Fibroblast of skin of scalp (primary cell): ENCODE results near the gene FLOT2.
A peak's percentile ranks its signal among the peaks of the same experiment; 100 is the strongest.
"Not testable (repeated sequence)": the region's sequence is repeated elsewhere in the genome, so short reads cannot be mapped to it uniquely, and the experiment has no call there.

Experiments used
- DNase-seq: peaks from one replicate; pipeline ENCODE4 v3.0.0-alpha.2; 2013

FLOT2 gene

DNA sequence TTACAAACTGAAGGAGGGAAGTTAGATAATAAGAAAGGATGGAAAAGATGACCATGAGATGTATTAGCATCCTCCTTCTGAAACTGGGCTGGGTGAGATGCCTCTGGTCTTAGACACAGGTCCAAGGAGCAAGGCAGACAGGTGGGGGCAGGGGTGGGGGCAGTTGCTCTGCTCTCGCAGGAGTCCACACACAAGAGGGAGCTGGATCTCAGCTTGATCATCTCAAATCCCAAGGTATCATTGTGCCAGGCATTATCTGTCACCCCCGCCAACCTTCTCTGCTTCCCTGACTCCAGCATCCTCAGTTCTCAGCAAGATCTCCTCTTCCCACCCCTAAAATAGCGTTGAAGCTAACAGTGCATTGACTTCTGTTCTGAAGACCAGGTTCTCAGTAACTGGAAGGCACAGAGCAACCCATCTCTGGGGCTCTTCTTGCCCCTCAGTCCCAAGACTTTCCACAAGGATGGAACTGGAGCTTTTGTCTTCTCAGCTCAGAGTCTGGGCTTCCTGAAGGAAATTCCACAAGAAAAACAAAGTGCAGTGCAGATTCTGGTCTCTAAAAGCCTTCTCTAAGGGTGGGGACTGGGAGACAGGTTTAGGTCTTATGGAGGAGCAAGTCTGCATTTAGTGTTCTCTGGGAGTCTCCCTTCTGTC, 1.6 kb downstream of the FLOT2 start:
- no peak for DNase-seq

- not testable (repeated sequence) for DNase-seq
These were observed 4.0 kb downstream of the FLOT2 start for GRCh38 chr17:28893248-28894183.

DNA sequence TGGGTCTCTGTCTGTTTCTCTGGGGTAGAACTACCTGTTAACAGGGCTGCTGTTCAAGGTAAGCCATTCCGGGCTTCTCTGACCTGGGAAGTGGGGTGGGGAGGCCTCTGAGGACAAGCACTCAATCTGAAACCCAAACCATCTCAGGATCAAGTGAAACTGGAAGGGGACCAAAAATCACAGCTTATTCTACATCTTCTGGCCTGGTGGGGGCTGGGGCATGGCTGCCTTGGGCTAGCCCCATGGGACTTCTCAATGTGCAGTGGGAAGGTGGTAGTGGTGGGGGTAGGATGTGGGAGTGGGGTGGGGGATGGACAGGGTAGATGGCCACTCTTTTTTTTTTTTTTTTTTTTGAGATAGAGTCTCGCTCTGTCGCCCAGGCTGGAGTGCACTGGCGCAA, 5.5 kb downstream of the FLOT2 start:
- no peak for DNase-seq

DNA sequence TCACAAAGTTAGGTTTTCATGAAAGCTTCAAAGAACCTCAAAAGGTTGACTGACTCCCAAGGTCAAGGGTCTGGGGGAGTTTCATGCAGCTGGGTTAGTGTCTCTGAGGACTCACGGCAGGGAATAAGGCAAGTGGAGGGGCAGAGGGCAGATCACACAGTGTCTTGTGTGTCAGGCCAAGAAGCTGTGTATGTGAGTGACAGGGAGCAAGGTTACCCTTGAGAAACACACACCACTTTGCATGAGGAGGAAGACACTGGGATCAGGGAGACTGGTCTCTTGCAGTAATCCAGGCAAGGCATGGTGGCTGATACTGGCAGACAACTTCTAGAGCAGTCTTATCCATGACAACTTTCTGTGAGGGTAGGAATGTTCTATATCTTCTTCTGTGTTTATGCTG, 6.3 kb downstream of the FLOT2 start:
- no peak for DNase-seq

DNA sequence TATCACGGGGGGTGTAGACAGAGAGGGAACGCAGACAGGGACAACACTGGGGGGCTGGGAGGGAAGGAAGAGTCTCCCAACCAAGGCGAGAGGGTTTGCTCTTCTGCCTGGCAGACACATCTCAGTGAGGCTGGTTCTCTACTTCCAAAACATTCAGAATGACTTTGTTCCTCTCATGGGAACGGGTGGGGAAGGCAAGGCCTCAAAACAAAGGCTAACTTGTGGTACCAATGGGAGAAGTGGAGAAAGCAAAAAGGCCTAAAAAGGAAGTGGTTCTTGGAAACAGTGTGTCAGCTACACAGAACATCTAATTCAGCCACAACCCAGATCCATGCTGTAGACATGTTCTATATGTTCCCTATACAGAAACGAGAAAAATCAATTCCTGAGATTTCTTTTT, 7.5 kb downstream of the FLOT2 start:
- no peak for DNase-seq

GRCh38 chr17:28888832-28889231, 8.7 kb downstream of the FLOT2 start:
- no peak for DNase-seq

GRCh38 chr17:28887871-28888471, 9.6 kb downstream of the FLOT2 start:
- no peak for DNase-seq

GRCh38 chr17:28885951-28886350, 11.6 kb downstream of the FLOT2 start:
- no peak for DNase-seq

DNA sequence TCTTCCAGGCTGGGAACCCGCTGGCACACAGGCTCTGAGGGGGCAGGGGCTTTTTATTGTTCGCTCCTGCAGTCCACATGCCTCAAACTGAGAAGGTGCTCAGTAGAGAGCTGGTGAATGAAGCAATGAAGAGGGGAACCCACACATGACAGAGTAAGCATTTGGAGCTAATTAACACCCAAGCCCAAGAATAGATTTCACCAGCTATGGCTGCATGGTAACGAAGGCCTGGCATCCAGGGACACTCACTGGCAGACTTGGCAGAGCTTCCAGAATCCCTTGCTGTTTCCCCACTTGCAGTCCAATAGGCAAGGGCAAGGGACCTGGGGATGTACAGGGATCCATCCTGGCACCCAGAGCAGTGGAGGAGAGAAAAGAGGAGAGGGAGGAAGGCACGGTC, 12.2 kb downstream of the FLOT2 start:
- no peak for DNase-seq

- DNase-seq: no peak
These were observed 13.4 kb downstream of the FLOT2 start for GRCh38 chr17:28883967-28884702.

- DNase-seq: no peak
These were observed 15.2 kb downstream of the FLOT2 start for GRCh38 chr17:28882154-28882895.

GRCh38 chr17:28881533-28882056, 15.9 kb downstream of the FLOT2 start:
- DNase-seq: no peak

- DNase-seq: no peak
These were observed 17.0 kb downstream of the FLOT2 start for GRCh38 chr17:28880572-28880945.

GRCh38 chr17:28879886-28880571, 17.5 kb downstream of the FLOT2 start:
- no peak for DNase-seq

DNA sequence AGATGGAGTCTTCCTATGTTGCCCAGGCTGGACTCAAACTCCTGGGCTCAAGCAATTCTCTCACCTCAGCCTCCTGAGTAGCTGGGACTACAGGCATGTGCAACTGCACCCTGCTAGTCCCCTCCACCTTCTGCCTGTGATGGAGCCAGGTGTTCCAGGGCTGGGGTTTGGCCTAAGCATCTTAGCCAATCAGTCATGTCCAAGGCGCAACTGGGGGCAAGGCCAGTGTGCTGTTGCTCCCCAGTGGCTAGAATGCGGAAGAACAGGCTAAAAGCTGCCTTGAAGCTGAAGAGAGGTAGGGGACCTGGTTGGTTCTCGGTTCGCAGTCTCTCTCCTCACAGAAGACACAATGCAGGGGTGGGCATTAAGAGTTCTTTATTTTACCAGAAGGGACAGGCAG, 18.6 kb downstream of the FLOT2 start:
- DNase-seq: peak; percentile 40

GRCh38 chr17:28878158-28878910, 19.2 kb downstream of the FLOT2 start:
- DNase-seq: no peak

GRCh38 chr17:28877150-28877711, 20.3 kb downstream of the FLOT2 start:
- DNase-seq: not testable (repeated sequence)

- no peak for DNase-seq
These were observed 21.5 kb downstream of the FLOT2 start for GRCh38 chr17:28875848-28876550.

- no peak for DNase-seq
These were observed 22.8 kb downstream of the FLOT2 start for GRCh38 chr17:28874750-28875149.
